ENCODE results near the gene KCNK4.

Gene KCNK4

GRCh38 chr11:64347193-64347867 lies 56.2 kb downstream of the KCNK4 start:
- DNase-seq (ENCODE audit: low read depth) = no peak

- no peak for DNase-seq (ENCODE audit: low read depth)
These were observed 57.4 kb downstream of the KCNK4 start for GRCh38 chr11:64348383-64349024.

- DNase-seq (ENCODE audit: low read depth) = no peak
These were observed 57.9 kb downstream of the KCNK4 start for GRCh38 chr11:64349025-64349387.

- no peak for DNase-seq (ENCODE audit: low read depth)
These were observed 58.3 kb downstream of the KCNK4 start for GRCh38 chr11:64349404-64349803.

All from T follicular helper cell (primary cell).